ENCODE results near the gene JARID2. TPM values are rescaled to one million over a fixed set of nuclear protein-coding genes. Genes with fewer than 3 reads are reported as not detected.

Gene JARID2
- total and polyA plus RNA-seq, 4 donors, result 1.4 to 12.3 (median 3.4) TPM

GRCh38 chr6:15457121-15457650, 211.3 kb downstream of the JARID2 start:
- H3K27ac ChIP-seq (ENCODE audit: low read depth in 1 of 2, low read length in 2 of 2), result no peak overlapping the region
- H3K4me3 ChIP-seq (ENCODE audit: low read depth in 1 of 3, low read length in 3 of 3), result no peak overlapping the region
- H3K9me3 ChIP-seq (ENCODE audit: control insufficient read depth in 4 of 4, low read length in 3 of 4), result no peaks in the 10 kb centered on the region
- 90% methylated on average over 4 of the region's 4 CpGs for WGBS
- no peak for DNase-seq (ENCODE audit: low spot score)
- TF ChIP-seq MAX (IDR thresholded peaks at IDR 0.05) (no peak), ATF3 (IDR thresholded peaks at IDR 0.05) (no peak), RAD21 (IDR thresholded peaks at IDR 0.05) (no peak), CTCF (IDR thresholded peaks at IDR 0.05; ENCODE audit: low read depth, low read length, missing input control) (no peak), YY1 (IDR thresholded peaks at IDR 0.05) (no peak)
- no peak overlapping the region for H3K9ac ChIP-seq (ENCODE audit: low read depth in 1 of 2, low read length in 2 of 2)
- H3K27me3 ChIP-seq (ENCODE audit: control insufficient read depth in 4 of 4, insufficient read depth in 4 of 4, low read length in 3 of 4), result no peaks in the 10 kb centered on the region
- no peaks in the 10 kb centered on the region for H3K36me3 ChIP-seq (ENCODE audit: control insufficient read depth in 4 of 4, insufficient read depth in 3 of 4, low read depth in 1 of 4, low read length in 3 of 4)
- H3K4me1 ChIP-seq (ENCODE audit: control insufficient read depth in 4 of 4, insufficient read depth in 4 of 4, low read length in 3 of 4), result peaks cover 0 to under 1% (median 0%) of the 10 kb centered on the region in 4 donors

GRCh38 chr6:15458021-15458459, 212.2 kb downstream of the JARID2 start:
- Histone ChIP-seq H3K27ac (ENCODE audit: low read depth in 1 of 2, low read length in 2 of 2) (no peak overlapping the region), H3K4me1 (ENCODE audit: control insufficient read depth in 4 of 4, insufficient read depth in 4 of 4, low read length in 3 of 4) (peaks cover 0 to 8% (median 4%) of the 10 kb centered on the region in 4 donors), H3K36me3 (ENCODE audit: control insufficient read depth in 4 of 4, insufficient read depth in 3 of 4, low read depth in 1 of 4, low read length in 3 of 4) (no peaks in the 10 kb centered on the region), H3K4me3 (ENCODE audit: low read depth in 1 of 3, low read length in 3 of 3) (no peak overlapping the region), H3K27me3 (ENCODE audit: control insufficient read depth in 4 of 4, insufficient read depth in 4 of 4, low read length in 3 of 4) (no peaks in the 10 kb centered on the region), H3K9me3 (ENCODE audit: control insufficient read depth in 4 of 4, low read length in 3 of 4) (no peaks in the 10 kb centered on the region), H3K9ac (ENCODE audit: low read depth in 1 of 2, low read length in 2 of 2) (no peak overlapping the region)
- DNase-seq (ENCODE audit: low spot score), result no peak
- WGBS, result 88% methylated on average over 14 of the region's 14 CpGs
- TF ChIP-seq HNF4A (conservative IDR thresholded peaks at IDR 0.05) (no peak), SP1 (IDR thresholded peaks at IDR 0.05) (no peak)

GRCh38 chr6:15460110-15460727, 214.3 kb downstream of the JARID2 start:
- Histone ChIP-seq H3K9ac (ENCODE audit: low read depth in 1 of 2, low read length in 2 of 2) (no peak overlapping the region), H3K4me3 (ENCODE audit: low read depth in 1 of 3, low read length in 3 of 3) (no peak overlapping the region), H3K9me3 (ENCODE audit: control insufficient read depth in 4 of 4, low read length in 3 of 4) (no peaks in the 10 kb centered on the region), H3K27ac (ENCODE audit: low read depth in 1 of 2, low read length in 2 of 2) (no peak overlapping the region), H3K36me3 (ENCODE audit: control insufficient read depth in 4 of 4, insufficient read depth in 3 of 4, low read depth in 1 of 4, low read length in 3 of 4) (no peaks in the 10 kb centered on the region), H3K27me3 (ENCODE audit: control insufficient read depth in 4 of 4, insufficient read depth in 4 of 4, low read length in 3 of 4) (no peaks in the 10 kb centered on the region), H3K4me1 (ENCODE audit: control insufficient read depth in 4 of 4, insufficient read depth in 4 of 4, low read length in 3 of 4) (peaks cover 0 to 13% (median 6%) of the 10 kb centered on the region in 4 donors)
- no peak for DNase-seq (ENCODE audit: low spot score)
- no peak for TF ChIP-seq EGR1 (IDR thresholded peaks at IDR 0.05; ENCODE audit: low read depth in 2 of 2)
- no peak for TF ChIP-seq GABPA (IDR thresholded peaks at IDR 0.05 in 1 of 2, conservative IDR thresholded peaks at IDR 0.05 in 1 of 2)
- no peak for TF ChIP-seq FOXA1 (IDR thresholded peaks at IDR 0.05)
- no peak for TF ChIP-seq ATF3 (IDR thresholded peaks at IDR 0.05)
- TF ChIP-seq YY1 (IDR thresholded peaks at IDR 0.05), result no peak
- TF ChIP-seq MAX (IDR thresholded peaks at IDR 0.05), result no peak
- no peak for TF ChIP-seq HNF4G (IDR thresholded peaks at IDR 0.05)
- WGBS, result 96% methylated on average over 4 of the region's 4 CpGs

Measured in liver (tissue), 9 donors.